Ectodermal cell (in vitro differentiated cells): ENCODE measurements around the gene SWAP70.

Experiments used
- H3K27ac ChIP-seq: 2 replicates; pipeline ENCODE4 v1.7.0; 2013; ENCODE audit warnings: mild to moderate bottlenecking, low read depth, low read length; ENCODE audit not compliant: insufficient read depth, poor library complexity, severe bottlenecking
- H3K27me3 ChIP-seq: 2 replicates; pipeline ENCODE4 v1.7.0; 2013; ENCODE audit warnings: mild to moderate bottlenecking, low read length; ENCODE audit not compliant: insufficient read depth, control insufficient read depth, poor library complexity, severe bottlenecking
- H3K36me3 ChIP-seq: one replicate; pipeline ENCODE4 v1.7.0; 2013; ENCODE audit warnings: low read length; ENCODE audit not compliant: control insufficient read depth, insufficient read depth
- H3K4me1 ChIP-seq: one replicate; pipeline ENCODE4 v1.7.0; 2013; ENCODE audit warnings: low read length; ENCODE audit not compliant: control insufficient read depth, insufficient read depth
- H3K4me3 ChIP-seq: 2 replicates; pipeline ENCODE4 v1.7.0; 2013; ENCODE audit warnings: low read depth, low read length, control low read depth; ENCODE audit not compliant: insufficient read depth
- H3K9me3 ChIP-seq: 2 replicates; pipeline ENCODE4 v1.7.0; 2013; ENCODE audit warnings: mild to moderate bottlenecking, low read length, moderate library complexity; ENCODE audit not compliant: control insufficient read depth
- WGBS, 2 experiments: methylation state at CpG; one replicate each; pipeline ENCODE4 v1.1.7; 2013; ENCODE audit warnings: missing lambda C conversion rate in 2 of 2; 5-methylcytosine and 5-hydroxymethylcytosine counted together

SWAP70 gene

GRCh38 chr11:9665749-9666148, 1.9 kb downstream of the SWAP70 start:
- 100% methylated on average over 1 of the region's 2 CpGs for whole genome bisulfite sequencing, 2 experiments

GRCh38 chr11:9669954-9670353, 6.1 kb downstream of the SWAP70 start:
- H3K36me3 ChIP-seq = no peaks in the 10 kb centered on the region
- WGBS, 2 experiments = 89 to 92% methylated on average over 6 of the region's 6 CpGs
- H3K4me3 ChIP-seq = no peak overlapping the region
- no peaks in the 10 kb centered on the region for H3K27me3 ChIP-seq
- no peaks in the 10 kb centered on the region for H3K4me1 ChIP-seq
- H3K27ac ChIP-seq = no peak overlapping the region
- no peaks in the 10 kb centered on the region for H3K9me3 ChIP-seq

More at GRCh38 chr11:9665749-9666148, 1.9 kb downstream of the SWAP70 start:
- Histone ChIP-seq H3K27me3 (peaks cover 12% of the 10 kb centered on the region), H3K36me3 (no peaks in the 10 kb centered on the region), H3K4me1 (no peaks in the 10 kb centered on the region), H3K9me3 (no peaks in the 10 kb centered on the region), H3K27ac (no peak overlapping the region), H3K4me3 (no peak overlapping the region)

- 90% methylated on average over 1 to 3 of the region's 3 CpGs for WGBS, 2 experiments
- no peak overlapping the region for H3K27ac ChIP-seq
- no peaks in the 10 kb centered on the region for H3K9me3 ChIP-seq
- H3K27me3 ChIP-seq = no peaks in the 10 kb centered on the region
- no peaks in the 10 kb centered on the region for H3K4me1 ChIP-seq
- H3K4me3 ChIP-seq = no peak overlapping the region
- no peaks in the 10 kb centered on the region for H3K36me3 ChIP-seq
These were observed 8.5 kb downstream of the SWAP70 start for GRCh38 chr11:9672288-9672916.

- H3K27ac ChIP-seq = no peak overlapping the region
- H3K4me3 ChIP-seq = no peak overlapping the region
- 92 to 97% methylated on average over 4 of the region's 4 CpGs for WGBS, 2 experiments
- H3K4me1 ChIP-seq = no peaks in the 10 kb centered on the region
- no peaks in the 10 kb centered on the region for H3K9me3 ChIP-seq
- H3K36me3 ChIP-seq = no peaks in the 10 kb centered on the region
- H3K27me3 ChIP-seq = no peaks in the 10 kb centered on the region
These were observed 9.0 kb downstream of the SWAP70 start for GRCh38 chr11:9672918-9673317.

GRCh38 chr11:9675691-9676090, 11.8 kb downstream of the SWAP70 start:
- H3K9me3 ChIP-seq = no peaks in the 10 kb centered on the region
- H3K27ac ChIP-seq = peak overlapping the region; percentile 6
- H3K27me3 ChIP-seq = no peaks in the 10 kb centered on the region
- no peaks in the 10 kb centered on the region for H3K4me1 ChIP-seq
- no peaks in the 10 kb centered on the region for H3K36me3 ChIP-seq
- H3K4me3 ChIP-seq = no peak overlapping the region
- 9 to 10% methylated on average over 3 of the region's 3 CpGs for WGBS, 2 experiments

GRCh38 chr11:9677951-9678350, 14.1 kb downstream of the SWAP70 start:
- no peak overlapping the region for H3K27ac ChIP-seq
- H3K4me3 ChIP-seq = no peak overlapping the region
- H3K27me3 ChIP-seq = no peaks in the 10 kb centered on the region
- no peaks in the 10 kb centered on the region for H3K36me3 ChIP-seq
- no peaks in the 10 kb centered on the region for H3K9me3 ChIP-seq
- H3K4me1 ChIP-seq = no peaks in the 10 kb centered on the region

GRCh38 chr11:9678576-9678975, 14.7 kb downstream of the SWAP70 start:
- Histone ChIP-seq H3K36me3 (no peaks in the 10 kb centered on the region), H3K9me3 (no peaks in the 10 kb centered on the region), H3K4me1 (no peaks in the 10 kb centered on the region), H3K4me3 (no peak overlapping the region), H3K27me3 (no peaks in the 10 kb centered on the region), H3K27ac (no peak overlapping the region)
- 63 to 64% methylated on average over 4 of the region's 4 CpGs for WGBS, 2 experiments

GRCh38 chr11:9680028-9680427, 16.2 kb downstream of the SWAP70 start:
- no peaks in the 10 kb centered on the region for H3K4me1 ChIP-seq
- no peaks in the 10 kb centered on the region for H3K9me3 ChIP-seq
- H3K4me3 ChIP-seq = no peak overlapping the region
- WGBS, 2 experiments = 99 to 100% methylated on average over 4 of the region's 4 CpGs
- H3K27me3 ChIP-seq = no peaks in the 10 kb centered on the region
- no peaks in the 10 kb centered on the region for H3K36me3 ChIP-seq
- H3K27ac ChIP-seq = no peak overlapping the region

GRCh38 chr11:9681583-9682372, 17.9 kb downstream of the SWAP70 start:
- Histone ChIP-seq H3K9me3 (no peaks in the 10 kb centered on the region), H3K36me3 (no peaks in the 10 kb centered on the region), H3K27ac (no peak overlapping the region), H3K4me1 (no peaks in the 10 kb centered on the region), H3K4me3 (no peak overlapping the region), H3K27me3 (no peaks in the 10 kb centered on the region)
- WGBS, 2 experiments = 91 to 93% methylated on average over 2 of the region's 2 CpGs

GRCh38 chr11:9687711-9688477, 24.0 kb downstream of the SWAP70 start:
- H3K27ac ChIP-seq = no peak overlapping the region
- no peak overlapping the region for H3K4me3 ChIP-seq
- H3K4me1 ChIP-seq = peaks cover 19% of the 10 kb centered on the region
- H3K9me3 ChIP-seq = no peaks in the 10 kb centered on the region
- H3K36me3 ChIP-seq = no peaks in the 10 kb centered on the region
- no peaks in the 10 kb centered on the region for H3K27me3 ChIP-seq
- 89 to 96% methylated on average over 2 of the region's 2 CpGs for WGBS, 2 experiments
